Measurements from ENCODE around the gene GPR55.

The GPR55 gene

GRCh38 chr2:230879271-230879882, 45.7 kb downstream of the GPR55 start:
- no peaks in the 10 kb centered on the region for H3K27me3 ChIP-seq (ENCODE audit: control insufficient read depth, insufficient read depth, low read length)
- H3K9ac ChIP-seq (ENCODE audit: low read depth, low read length): no peak overlapping the region
- no peaks in the 10 kb centered on the region for H3K4me1 ChIP-seq (ENCODE audit: control insufficient read depth, insufficient read depth, low read length)
- H3K9me3 ChIP-seq (replicated peaks; ENCODE audit: low read length): no peaks in the 10 kb centered on the region
- no peak overlapping the region for H3K4me3 ChIP-seq (ENCODE audit: low read length)
- H3K4me2 ChIP-seq (ENCODE audit: low read length): no peak overlapping the region
- H3K36me3 ChIP-seq (ENCODE audit: insufficient read depth, low read length): no peaks in the 10 kb centered on the region

GRCh38 chr2:230878599-230879188, 46.3 kb downstream of the GPR55 start:
- Histone ChIP-seq H3K4me1 (ENCODE audit: control insufficient read depth, insufficient read depth, low read length) (no peaks in the 10 kb centered on the region), H3K27me3 (ENCODE audit: control insufficient read depth, insufficient read depth, low read length) (no peaks in the 10 kb centered on the region), H3K4me2 (ENCODE audit: low read length) (no peak overlapping the region), H3K36me3 (ENCODE audit: insufficient read depth, low read length) (no peaks in the 10 kb centered on the region), H3K9me3 (replicated peaks; ENCODE audit: low read length) (no peaks in the 10 kb centered on the region), H3K9ac (ENCODE audit: low read depth, low read length) (no peak overlapping the region), H3K4me3 (ENCODE audit: low read length) (no peak overlapping the region)

- no peak overlapping the region for H3K9ac ChIP-seq (ENCODE audit: low read depth, low read length)
- H3K36me3 ChIP-seq (ENCODE audit: insufficient read depth, low read length): no peaks in the 10 kb centered on the region
- H3K4me1 ChIP-seq (ENCODE audit: control insufficient read depth, insufficient read depth, low read length): no peaks in the 10 kb centered on the region
- no peak overlapping the region for H3K4me3 ChIP-seq (ENCODE audit: low read length)
- no peaks in the 10 kb centered on the region for H3K9me3 ChIP-seq (replicated peaks; ENCODE audit: low read length)
- H3K27me3 ChIP-seq (ENCODE audit: control insufficient read depth, insufficient read depth, low read length): no peaks in the 10 kb centered on the region
- no peak overlapping the region for H3K4me2 ChIP-seq (ENCODE audit: low read length)
Observed at GRCh38 chr2:230877759-230878598, 47.1 kb downstream of the GPR55 start.

GRCh38 chr2:230877116-230877758, 47.8 kb downstream of the GPR55 start:
- no peak overlapping the region for H3K9ac ChIP-seq (ENCODE audit: low read depth, low read length)
- H3K27me3 ChIP-seq (ENCODE audit: control insufficient read depth, insufficient read depth, low read length): no peaks in the 10 kb centered on the region
- no peak overlapping the region for H3K4me2 ChIP-seq (ENCODE audit: low read length)
- no peaks in the 10 kb centered on the region for H3K4me1 ChIP-seq (ENCODE audit: control insufficient read depth, insufficient read depth, low read length)
- H3K36me3 ChIP-seq (ENCODE audit: insufficient read depth, low read length): no peaks in the 10 kb centered on the region
- no peaks in the 10 kb centered on the region for H3K9me3 ChIP-seq (replicated peaks; ENCODE audit: low read length)
- H3K4me3 ChIP-seq (ENCODE audit: low read length): no peak overlapping the region

GRCh38 chr2:230875347-230876315, 49.4 kb downstream of the GPR55 start:
- Histone ChIP-seq H3K27me3 (ENCODE audit: control insufficient read depth, insufficient read depth, low read length) (no peaks in the 10 kb centered on the region), H3K36me3 (ENCODE audit: insufficient read depth, low read length) (no peaks in the 10 kb centered on the region), H3K4me3 (ENCODE audit: low read length) (no peak overlapping the region), H3K4me2 (ENCODE audit: low read length) (no peak overlapping the region), H3K9me3 (replicated peaks; ENCODE audit: low read length) (no peaks in the 10 kb centered on the region), H3K4me1 (ENCODE audit: control insufficient read depth, insufficient read depth, low read length) (no peaks in the 10 kb centered on the region), H3K9ac (ENCODE audit: low read depth, low read length) (no peak overlapping the region)

GRCh38 chr2:230874876-230875275, 50.2 kb downstream of the GPR55 start:
- Histone ChIP-seq H3K27me3 (ENCODE audit: control insufficient read depth, insufficient read depth, low read length) (no peaks in the 10 kb centered on the region), H3K9me3 (replicated peaks; ENCODE audit: low read length) (no peaks in the 10 kb centered on the region), H3K4me1 (ENCODE audit: control insufficient read depth, insufficient read depth, low read length) (no peaks in the 10 kb centered on the region), H3K36me3 (ENCODE audit: insufficient read depth, low read length) (no peaks in the 10 kb centered on the region), H3K4me3 (ENCODE audit: low read length) (no peak overlapping the region), H3K4me2 (ENCODE audit: low read length) (no peak overlapping the region), H3K9ac (ENCODE audit: low read depth, low read length) (no peak overlapping the region)

- H3K9me3 ChIP-seq (replicated peaks; ENCODE audit: low read length): no peaks in the 10 kb centered on the region
- H3K27me3 ChIP-seq (ENCODE audit: control insufficient read depth, insufficient read depth, low read length): no peaks in the 10 kb centered on the region
- no peak overlapping the region for H3K4me2 ChIP-seq (ENCODE audit: low read length)
- H3K4me1 ChIP-seq (ENCODE audit: control insufficient read depth, insufficient read depth, low read length): no peaks in the 10 kb centered on the region
- no peak overlapping the region for H3K4me3 ChIP-seq (ENCODE audit: low read length)
- no peak overlapping the region for H3K9ac ChIP-seq (ENCODE audit: low read depth, low read length)
- H3K36me3 ChIP-seq (ENCODE audit: insufficient read depth, low read length): no peaks in the 10 kb centered on the region
Observed at GRCh38 chr2:230874456-230874855, 50.6 kb downstream of the GPR55 start.

- H3K36me3 ChIP-seq (ENCODE audit: insufficient read depth, low read length): no peaks in the 10 kb centered on the region
- no peaks in the 10 kb centered on the region for H3K4me1 ChIP-seq (ENCODE audit: control insufficient read depth, insufficient read depth, low read length)
Observed at GRCh38 chr2:230873661-230874401, 51.2 kb downstream of the GPR55 start.

GRCh38 chr2:230872968-230873660, 51.9 kb downstream of the GPR55 start:
- Histone ChIP-seq H3K4me3 (ENCODE audit: low read length) (no peak overlapping the region), H3K9ac (ENCODE audit: low read depth, low read length) (no peak overlapping the region), H3K27me3 (ENCODE audit: control insufficient read depth, insufficient read depth, low read length) (no peaks in the 10 kb centered on the region), H3K4me2 (ENCODE audit: low read length) (no peak overlapping the region), H3K4me1 (ENCODE audit: control insufficient read depth, insufficient read depth, low read length) (no peaks in the 10 kb centered on the region), H3K9me3 (replicated peaks; ENCODE audit: low read length) (no peaks in the 10 kb centered on the region), H3K36me3 (ENCODE audit: insufficient read depth, low read length) (no peaks in the 10 kb centered on the region)

More at GRCh38 chr2:230873661-230874401, 51.2 kb downstream of the GPR55 start:
- H3K4me2 ChIP-seq (ENCODE audit: low read length): no peak overlapping the region
- no peak overlapping the region for H3K9ac ChIP-seq (ENCODE audit: low read depth, low read length)
- H3K27me3 ChIP-seq (ENCODE audit: control insufficient read depth, insufficient read depth, low read length): no peaks in the 10 kb centered on the region
- H3K9me3 ChIP-seq (replicated peaks; ENCODE audit: low read length): no peaks in the 10 kb centered on the region
- H3K4me3 ChIP-seq (ENCODE audit: low read length): no peak overlapping the region

Data from skeletal muscle satellite cell (primary cell).